IMR-90 (cell line): ENCODE measurements around the gene ERBB4. TPM values are rescaled to one million over a fixed set of nuclear protein-coding genes. Genes with fewer than 3 reads are reported as not detected.

Experiments used
- ATAC-seq: fragments of 200-7000 bp; cut with Tn5 transposase; 2 replicates; pipeline ENCODE4 v1.9.1; 2020; ENCODE audit warnings: low read depth, mild to moderate bottlenecking, moderate library complexity
- BruUV-seq: library from RNA; stranded (reverse); fragments of 400-500 nt; replicated peaks from 2 replicates; lab custom pipeline; 2021; lab: Mats Ljungman, UMichigan
- CTCF ChIA-PET: fragments of 300-600 bp; formaldehyde crosslinking; extraction: SDS; loops from one replicate; lab custom pipeline; 2021; ENCODE audit warnings: antibody characterized with exemption; lab: Yijun Ruan, JAX
- POLR2A ChIA-PET: fragments of 300-600 bp; sonication (Branson Sonifier 250); formaldehyde crosslinking; loops from one replicate; lab custom pipeline; 2022; ENCODE audit warnings: antibody characterized with exemption; ENCODE audit not compliant: unreplicated experiment; lab: Charles Lee
- DNase-seq: peaks from one replicate; pipeline ENCODE4 v3.0.0; 2013
- H2AFZ ChIP-seq: replicated peaks from 2 replicates; pipeline ENCODE3; 2013; ENCODE audit warnings: low read length, mild to moderate bottlenecking; ENCODE audit not compliant: poor library complexity
- H2AK5ac ChIP-seq: 2 replicates; pipeline ENCODE4 v1.6.1; 2013; ENCODE audit warnings: low read depth, low read length, inconsistent platforms
- H2AK9ac ChIP-seq: replicated peaks from 2 replicates; pipeline ENCODE3; 2013; ENCODE audit warnings: mild to moderate bottlenecking, low read depth, low read length, moderate library complexity; ENCODE audit not compliant: poor library complexity
- H2BK120ac ChIP-seq: 2 replicates; pipeline ENCODE4 v1.6.1; 2013; ENCODE audit warnings: low read depth, low read length, inconsistent platforms
- H2BK15ac ChIP-seq: 3 replicates; pipeline ENCODE4 v1.6.1; 2013; ENCODE audit warnings: low read depth, low read length, inconsistent platforms
- H2BK20ac ChIP-seq: 2 replicates; pipeline ENCODE4 v1.6.1; 2013; ENCODE audit warnings: low read depth, mild to moderate bottlenecking, inconsistent platforms, low read length, moderate library complexity
- H2BK5ac ChIP-seq: 2 replicates; pipeline ENCODE4 v1.6.1; 2013; ENCODE audit warnings: mild to moderate bottlenecking, low read depth, low read length, inconsistent platforms; ENCODE audit not compliant: poor library complexity, severe bottlenecking
- H3K14ac ChIP-seq: replicated peaks from 2 replicates; pipeline ENCODE4 v1.6.1; 2013; ENCODE audit warnings: low read depth, low read length, inconsistent platforms
- H3K18ac ChIP-seq: 2 replicates; pipeline ENCODE4 v1.6.1; 2013; ENCODE audit warnings: low read depth, low read length, control low read depth
- H3K23ac ChIP-seq: 2 replicates; pipeline ENCODE4 v1.6.1; 2013; ENCODE audit warnings: low read depth, low read length, inconsistent platforms
- H3K27ac ChIP-seq: 2 replicates; pipeline ENCODE4 v1.5.1; 2013; ENCODE audit warnings: mild to moderate bottlenecking, control low read depth, low read length; ENCODE audit not compliant: insufficient read depth
- H3K27me3 ChIP-seq: 2 replicates; pipeline ENCODE4 v1.6.1; 2013; ENCODE audit warnings: low read length; ENCODE audit not compliant: control insufficient read depth, insufficient read depth
- H3K36me3 ChIP-seq: 2 replicates; pipeline ENCODE4 v1.6.1; 2013; ENCODE audit warnings: low read length, mixed read lengths; ENCODE audit not compliant: control insufficient read depth, insufficient read depth
- H3K4ac ChIP-seq: 2 replicates; pipeline ENCODE4 v1.6.1; 2013; ENCODE audit warnings: low read depth, low read length, inconsistent platforms
- H3K4me1 ChIP-seq: 2 replicates; pipeline ENCODE4 v1.6.1; 2013; ENCODE audit warnings: low read length, mixed read lengths; ENCODE audit not compliant: control insufficient read depth, insufficient read depth
- H3K4me2 ChIP-seq: 2 replicates; pipeline ENCODE4 v1.6.1; 2013; ENCODE audit warnings: low read depth, mild to moderate bottlenecking, control low read depth, low read length, moderate library complexity
- H3K4me3 ChIP-seq: 2 replicates; pipeline ENCODE4 v1.5.1; 2013; ENCODE audit warnings: low read depth, mild to moderate bottlenecking, control low read depth, low read length, moderate library complexity; ENCODE audit not compliant: insufficient read depth
- H3K56ac ChIP-seq: 2 replicates; pipeline ENCODE4 v1.6.1; 2013; ENCODE audit warnings: low read length, inconsistent platforms; ENCODE audit not compliant: insufficient read depth; ENCODE audit errors: extremely low read depth
- H3K79me1 ChIP-seq, 2 experiments: 2 replicates each; pipeline ENCODE4 v1.6.1; 2013; ENCODE audit warnings: low read length in 2 of 2, inconsistent platforms in 1 of 2, low read depth in 1 of 2
- H3K9ac ChIP-seq: 2 replicates; pipeline ENCODE4 v1.6.1; 2013; ENCODE audit warnings: low read depth, low read length, control low read depth
- H3K9me1 ChIP-seq: 2 replicates; pipeline ENCODE4 v1.6.1; 2013; ENCODE audit warnings: low read length, inconsistent platforms; ENCODE audit not compliant: insufficient read depth
- H3K9me3 ChIP-seq: 2 replicates; pipeline ENCODE4 v1.6.1; 2013; ENCODE audit warnings: low read length; ENCODE audit not compliant: control insufficient read depth, insufficient read depth
- H4K20me1 ChIP-seq: 2 replicates; pipeline ENCODE4 v1.6.1; 2013; ENCODE audit warnings: low read length, inconsistent platforms; ENCODE audit not compliant: insufficient read depth
- H4K5ac ChIP-seq: 2 replicates; pipeline ENCODE4 v1.6.1; 2013; ENCODE audit warnings: mild to moderate bottlenecking, low read depth, low read length, control low read depth
- H4K8ac ChIP-seq, 2 experiments: 2 replicates each; pipeline ENCODE4 v1.6.1; 2013; ENCODE audit warnings: low read depth in 2 of 2, low read length in 2 of 2, control low read depth in 1 of 2, inconsistent platforms in 1 of 2
- H4K91ac ChIP-seq: 2 replicates; pipeline ENCODE4 v1.6.1; 2013; ENCODE audit warnings: low read depth, low read length, inconsistent platforms; ENCODE audit not compliant: insufficient read depth
- MXI1 ChIP-seq: IDR thresholded peaks from 2 replicates; pipeline ENCODE4 v1.6.1; 2012; ENCODE audit warnings: low read depth, mild to moderate bottlenecking, low read length, moderate library complexity, borderline replicate concordance
- WGBS, 2 experiments: methylation state at CpG; one replicate each; pipeline versions ENCODE4 v1.1.5 to v1.1.7; 2013; ENCODE audit warnings: missing lambda C conversion rate in 2 of 2; ENCODE audit not compliant: insufficient read length in 1 of 2; ENCODE audit errors: extremely low coverage in 2 of 2; 5-methylcytosine and 5-hydroxymethylcytosine counted together
- dilution Hi-C: fragments of 300-500 bp; cut with HindIII; formaldehyde crosslinking; loops from one replicate; pipeline ENCODE4 v1.14.3; 2018; ENCODE audit warnings: low sequenced_read_pairs; ENCODE audit not compliant: unreplicated experiment
- in situ Hi-C: fragments of 300-500 bp; cut with MboI; formaldehyde crosslinking; loops from 3 replicates; pipeline ENCODE4 v1.14.3; 2019; ENCODE audit warnings: low sequenced_read_pairs, inconsistent platforms, mixed read lengths
- intact Hi-C: fragments of 100-400 bp; cut with micrococcal nuclease; formaldehyde crosslinking; loops from 2 replicates; pipeline ENCODE4 v1.10.0; 2022
- polyA plus RNA-seq, 3 experiments: library from polyadenylated mRNA; depleted of rRNA; stranded (reverse); fragments of >200 nt; gene quantifications; 2 replicates each; pipeline ENCODE4 v1.2.3, GENCODE V29; 2012; ENCODE audit warnings: low replicate concordance in 1 of 3
- total RNA-seq: library from RNA; depleted of rRNA; stranded (reverse); fragments of >200 nt; gene quantifications from 2 replicates; pipeline ENCODE4 v1.2.3, GENCODE V29; 2012

The ERBB4 gene
- total and polyA plus RNA-seq, 2 of the 4 experiments (the other 2 are of a cell fraction) = not detected

- Histone ChIP-seq H2BK15ac (no peak overlapping the region), H3K9me1 (no peaks in the 10 kb centered on the region), H2AK9ac (no peak overlapping the region), H2AK5ac (no peak overlapping the region), H3K4me2 (no peak overlapping the region), H2BK5ac (no peak overlapping the region), H2BK20ac (no peak overlapping the region), H3K4me1 (peaks cover 3% of the 10 kb centered on the region; the same call in 1 of the 2 replicates), H4K91ac (no peak overlapping the region), H3K56ac (no peak overlapping the region), H3K9ac (no peak overlapping the region), H3K9me3 (no peaks in the 10 kb centered on the region), H3K4me3 (no peak overlapping the region), H3K18ac (no peak overlapping the region), H4K5ac (no peak overlapping the region), H4K20me1 (no peaks in the 10 kb centered on the region), H3K36me3 (no peaks in the 10 kb centered on the region), H2BK120ac (no peak overlapping the region), H3K14ac (no peak overlapping the region), H3K4ac (no peak overlapping the region), H3K27me3 (peaks cover 39% of the 10 kb centered on the region), H3K23ac (no peak overlapping the region), H3K27ac (no peak overlapping the region), H2AFZ (no peak overlapping the region), H4K8ac (no peak overlapping the region), H3K79me1 (no peaks in the 10 kb centered on the region)
- intact Hi-C loops = no loop called here
- CTCF ChIA-PET = no interaction called here
- no TSS peak for BruUV-seq
- ATAC-seq (no peak), DNase-seq (no peak)
- dilution Hi-C loops = no loop called here
- in situ Hi-C loops = no loop called here
- WGBS, 2 experiments = no CpG with 5 or more reads among the region's 4 CpGs
- TF ChIP-seq MXI1 = no peak
- POLR2A ChIA-PET = no interaction called here
Observed at GRCh38 chr2:212540341-212540740, 1.7 kb upstream of the ERBB4 start.
